ENCODE measurements around the gene PRKAG2. TPM values are rescaled to one million over a fixed set of nuclear protein-coding genes. Genes with fewer than 3 reads are reported as not detected.

Gene PRKAG2
- total and polyA plus RNA-seq, 4 donors = 3.6 to 25.1 (median 16.8) TPM

GRCh38 chr7:151785681-151785965 is 91.3 kb downstream of the PRKAG2 start:
- Histone ChIP-seq H3K4me3 (ENCODE audit: low read depth in 1 of 3, low read length in 3 of 3) (no peak overlapping the region), H3K4me1 (ENCODE audit: control insufficient read depth in 4 of 4, insufficient read depth in 4 of 4, low read length in 3 of 4) (peaks cover 5 to 37% (median 23%) of the 10 kb centered on the region in 4 donors), H3K9ac (ENCODE audit: low read depth in 1 of 2, low read length in 2 of 2) (no peak overlapping the region), H3K27me3 (ENCODE audit: control insufficient read depth in 4 of 4, insufficient read depth in 4 of 4, low read length in 3 of 4) (no peaks in the 10 kb centered on the region), H3K27ac (ENCODE audit: low read depth in 1 of 2, low read length in 2 of 2) (no peak overlapping the region), H3K36me3 (ENCODE audit: control insufficient read depth in 4 of 4, insufficient read depth in 3 of 4, low read depth in 1 of 4, low read length in 3 of 4) (peaks cover 1 to 4% (median 2%) of the 10 kb centered on the region in 4 donors), H3K9me3 (ENCODE audit: control insufficient read depth in 4 of 4, low read length in 3 of 4) (no peaks in the 10 kb centered on the region)
- WGBS = 90% methylated on average over 7 of the region's 7 CpGs
- TF ChIP-seq YY1 (IDR thresholded peaks at IDR 0.05) (no peak), RXRA (IDR thresholded peaks at IDR 0.05) (no peak), SP1 (IDR thresholded peaks at IDR 0.05) (no peak), ZBTB33 (IDR thresholded peaks at IDR 0.05) (no peak), TAF1 (conservative IDR thresholded peaks at IDR 0.05) (no peak), NR2F2 (IDR thresholded peaks at IDR 0.05) (no peak)
- DNase-seq (ENCODE audit: low spot score) = no peak

- Histone ChIP-seq H3K4me1 (ENCODE audit: control insufficient read depth in 4 of 4, insufficient read depth in 4 of 4, low read length in 3 of 4) (peaks cover 5 to 34% (median 22%) of the 10 kb centered on the region in 4 donors), H3K27me3 (ENCODE audit: control insufficient read depth in 4 of 4, insufficient read depth in 4 of 4, low read length in 3 of 4) (no peaks in the 10 kb centered on the region), H3K4me3 (ENCODE audit: low read depth in 1 of 3, low read length in 3 of 3) (no peak overlapping the region), H3K9ac (ENCODE audit: low read depth in 1 of 2, low read length in 2 of 2) (no peak overlapping the region), H3K27ac (ENCODE audit: low read depth in 1 of 2, low read length in 2 of 2) (peak overlapping the region in 1 of 2 donors; percentile 1), H3K9me3 (ENCODE audit: control insufficient read depth in 4 of 4, low read length in 3 of 4) (no peaks in the 10 kb centered on the region), H3K36me3 (ENCODE audit: control insufficient read depth in 4 of 4, insufficient read depth in 3 of 4, low read depth in 1 of 4, low read length in 3 of 4) (peaks cover 2 to 7% (median 5%) of the 10 kb centered on the region in 4 donors)
- TF ChIP-seq HNF4G (IDR thresholded peaks at IDR 0.05) (no peak), HNF4A (conservative IDR thresholded peaks at IDR 0.05) (no peak), YY1 (IDR thresholded peaks at IDR 0.05) (no peak), MAX (IDR thresholded peaks at IDR 0.05) (no peak), RXRA (IDR thresholded peaks at IDR 0.05) (no peak)
- 88% methylated on average over 21 of the region's 21 CpGs for WGBS
- no peak for DNase-seq (ENCODE audit: low spot score)
Observed at GRCh38 chr7:151784853-151785680, 91.8 kb downstream of the PRKAG2 start.

GRCh38 chr7:151783958-151784575 is 92.8 kb downstream of the PRKAG2 start:
- Histone ChIP-seq H3K9ac (ENCODE audit: low read depth in 1 of 2, low read length in 2 of 2) (no peak overlapping the region), H3K27ac (ENCODE audit: low read depth in 1 of 2, low read length in 2 of 2) (no peak overlapping the region), H3K9me3 (ENCODE audit: control insufficient read depth in 4 of 4, low read length in 3 of 4) (no peaks in the 10 kb centered on the region), H3K36me3 (ENCODE audit: control insufficient read depth in 4 of 4, insufficient read depth in 3 of 4, low read depth in 1 of 4, low read length in 3 of 4) (peaks cover 2 to 14% (median 9%) of the 10 kb centered on the region in 4 donors), H3K27me3 (ENCODE audit: control insufficient read depth in 4 of 4, insufficient read depth in 4 of 4, low read length in 3 of 4) (no peaks in the 10 kb centered on the region), H3K4me1 (ENCODE audit: control insufficient read depth in 4 of 4, insufficient read depth in 4 of 4, low read length in 3 of 4) (peaks cover 4 to 24% (median 15%) of the 10 kb centered on the region in 4 donors), H3K4me3 (ENCODE audit: low read depth in 1 of 3, low read length in 3 of 3) (no peak overlapping the region)
- 96% methylated on average over 18 of the region's 18 CpGs for WGBS
- TF ChIP-seq ATF3 (IDR thresholded peaks at IDR 0.05) (no peak), EGR1 (IDR thresholded peaks at IDR 0.05; ENCODE audit: low read depth in 2 of 2) (no peak), ZBTB33 (IDR thresholded peaks at IDR 0.05) (no peak), CTCF (IDR thresholded peaks at IDR 0.05; ENCODE audit: low read depth, low read length, missing input control) (no peak), GABPA (IDR thresholded peaks at IDR 0.05 in 1 of 2, conservative IDR thresholded peaks at IDR 0.05 in 1 of 2) (no peak), HNF4A (conservative IDR thresholded peaks at IDR 0.05) (no peak)
- no peak for DNase-seq (ENCODE audit: low spot score)
